ENCODE data around the gene OR2T27. TPM values are rescaled to one million over a fixed set of nuclear protein-coding genes. Genes with fewer than 3 reads are reported as not detected.
A peak's percentile ranks its signal among the peaks of the same experiment; 100 is the strongest.

OR2T27 gene
- total RNA-seq, 4 donors from 2014 or later, result not detected

GRCh38 chr1:248630551-248630950 lies 24.8 kb downstream of the OR2T27 start:
- 69 to 70% methylated on average over 2 of the region's 2 CpGs for WGBS, 2 donors
- intact Hi-C loops (cut with DNase I), result no loop called here
- DNase-seq, result no peak

GRCh38 chr1:248627971-248628844 lies 27.1 kb downstream of the OR2T27 start:
- H3K36me3 ChIP-seq, result no peaks in the 10 kb centered on the region
- intact Hi-C loops (cut with DNase I), result no loop called here
- no peak for TF ChIP-seq POLR2A (IDR thresholded peaks at IDR 0.05)
- TF ChIP-seq, protein P1, sequence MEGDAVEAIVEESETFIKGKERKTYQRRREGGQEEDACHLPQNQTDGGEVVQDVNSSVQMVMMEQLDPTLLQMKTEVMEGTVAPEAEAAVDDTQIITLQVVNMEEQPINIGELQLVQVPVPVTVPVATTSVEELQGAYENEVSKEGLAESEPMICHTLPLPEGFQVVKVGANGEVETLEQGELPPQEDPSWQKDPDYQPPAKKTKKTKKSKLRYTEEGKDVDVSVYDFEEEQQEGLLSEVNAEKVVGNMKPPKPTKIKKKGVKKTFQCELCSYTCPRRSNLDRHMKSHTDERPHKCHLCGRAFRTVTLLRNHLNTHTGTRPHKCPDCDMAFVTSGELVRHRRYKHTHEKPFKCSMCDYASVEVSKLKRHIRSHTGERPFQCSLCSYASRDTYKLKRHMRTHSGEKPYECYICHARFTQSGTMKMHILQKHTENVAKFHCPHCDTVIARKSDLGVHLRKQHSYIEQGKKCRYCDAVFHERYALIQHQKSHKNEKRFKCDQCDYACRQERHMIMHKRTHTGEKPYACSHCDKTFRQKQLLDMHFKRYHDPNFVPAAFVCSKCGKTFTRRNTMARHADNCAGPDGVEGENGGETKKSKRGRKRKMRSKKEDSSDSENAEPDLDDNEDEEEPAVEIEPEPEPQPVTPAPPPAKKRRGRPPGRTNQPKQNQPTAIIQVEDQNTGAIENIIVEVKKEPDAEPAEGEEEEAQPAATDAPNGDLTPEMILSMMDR (IDR thresholded peaks at IDR 0.05), result no peak
- H3K4me1 ChIP-seq, result no peaks in the 10 kb centered on the region
- DNase-seq, result no peak
- WGBS, 2 donors, result 67 to 68% methylated on average over 9 of the region's 9 CpGs
- no peak overlapping the region for H3K4me3 ChIP-seq
- no peak overlapping the region for H3K27ac ChIP-seq
- H3K27me3 ChIP-seq, result no peaks in the 10 kb centered on the region
- H3K9me3 ChIP-seq, result no peaks in the 10 kb centered on the region

More at GRCh38 chr1:248630551-248630950, 24.8 kb downstream of the OR2T27 start:
- H3K36me3 ChIP-seq, result no peaks in the 10 kb centered on the region
- H3K4me1 ChIP-seq, result no peaks in the 10 kb centered on the region
- no peaks in the 10 kb centered on the region for H3K9me3 ChIP-seq
- no peak for TF ChIP-seq POLR2A (IDR thresholded peaks at IDR 0.05)
- TF ChIP-seq, protein P1 (IDR thresholded peaks at IDR 0.05), result no peak
- no peak overlapping the region for H3K4me3 ChIP-seq
- H3K27me3 ChIP-seq, result no peaks in the 10 kb centered on the region
- no peak overlapping the region for H3K27ac ChIP-seq

- no peaks in the 10 kb centered on the region for H3K36me3 ChIP-seq
- H3K9me3 ChIP-seq, result no peaks in the 10 kb centered on the region
- H3K4me3 ChIP-seq, result no peak overlapping the region
- no peak overlapping the region for H3K27ac ChIP-seq
- intact Hi-C loops (cut with DNase I), result no loop called here
- WGBS, 2 donors, result 63 to 70% methylated on average over 5 of the region's 5 CpGs
- no peak for DNase-seq
- no peaks in the 10 kb centered on the region for H3K27me3 ChIP-seq
- TF ChIP-seq, protein P1 (IDR thresholded peaks at IDR 0.05), result no peak
- no peak for TF ChIP-seq POLR2A (IDR thresholded peaks at IDR 0.05)
- H3K4me1 ChIP-seq, result no peaks in the 10 kb centered on the region
These were observed 29.4 kb downstream of the OR2T27 start for GRCh38 chr1:248625971-248626370.

DNA sequence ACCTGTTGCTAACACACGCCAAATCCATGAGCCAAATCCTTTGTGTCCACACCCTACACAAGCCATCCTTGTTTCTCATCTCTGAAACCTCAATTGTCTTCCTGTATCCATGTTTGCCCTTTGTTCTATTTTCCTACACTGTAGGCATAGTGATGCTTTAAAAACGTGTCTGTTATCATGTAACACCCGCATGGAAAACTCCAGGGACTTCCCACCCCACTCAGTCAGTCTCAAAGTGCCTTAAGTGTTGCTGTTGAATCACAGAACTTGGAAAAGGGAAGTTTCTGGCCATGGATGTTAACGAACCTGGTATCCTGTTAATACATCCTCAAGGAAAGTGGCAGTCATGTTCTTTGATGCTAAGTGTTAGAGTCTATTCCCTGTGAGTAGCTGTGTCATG lies 30.2 kb downstream of the OR2T27 start:
- H3K4me1 ChIP-seq, result no peaks in the 10 kb centered on the region
- no peaks in the 10 kb centered on the region for H3K27me3 ChIP-seq
- H3K36me3 ChIP-seq, result no peaks in the 10 kb centered on the region
- DNase-seq, result no peak
- no peak overlapping the region for H3K27ac ChIP-seq
- WGBS, 2 donors, result 50 to 67% methylated on average over 3 to 4 of the region's 4 CpGs
- TF ChIP-seq POLR2A (IDR thresholded peaks at IDR 0.05), result no peak
- TF ChIP-seq, protein P1 (IDR thresholded peaks at IDR 0.05), result no peak
- intact Hi-C loops (cut with DNase I), result no loop called here
- H3K9me3 ChIP-seq, result no peaks in the 10 kb centered on the region
- no peak overlapping the region for H3K4me3 ChIP-seq

- intact Hi-C loops (cut with DNase I), result no loop called here
- no peak overlapping the region for H3K4me3 ChIP-seq
- TF ChIP-seq POLR2A (IDR thresholded peaks at IDR 0.05), result no peak
- TF ChIP-seq, protein P1 (IDR thresholded peaks at IDR 0.05), result peak; percentile 12 to 58 (median 40)
- no peaks in the 10 kb centered on the region for H3K36me3 ChIP-seq
- no peaks in the 10 kb centered on the region for H3K27me3 ChIP-seq
- WGBS, 2 donors, result 57 to 62% methylated on average over 4 of the region's 4 CpGs
- no peaks in the 10 kb centered on the region for H3K9me3 ChIP-seq
- DNase-seq, result no peak
- H3K27ac ChIP-seq, result no peak overlapping the region
- no peaks in the 10 kb centered on the region for H3K4me1 ChIP-seq
These were observed 32.7 kb downstream of the OR2T27 start for GRCh38 chr1:248622570-248623001.
